GM23248 (cell line): Measurements from ENCODE around the gene HTR4. TPM values are rescaled to one million over a fixed set of nuclear protein-coding genes. Genes with fewer than 3 reads are reported as not detected.

ENCODE experiments used
- DNase-seq: peaks from one replicate; pipeline ENCODE4 v3.0.0-alpha.2; 2015
- H2AFZ ChIP-seq: fragments of 200-600 bp; sonication (generic); 2 replicates; pipeline ENCODE4 v1.6.1; 2016; ENCODE audit warnings: antibody characterized with exemption
- H3F3A ChIP-seq: fragments of 200-600 bp; sonication (generic); 2 replicates; pipeline ENCODE4 v1.6.1; 2016; ENCODE audit warnings: mild to moderate bottlenecking, antibody characterized with exemption, mixed run types; ENCODE audit not compliant: insufficient read depth
- H3K27ac ChIP-seq: fragments of 200-600 bp; sonication (generic); 2 replicates; pipeline ENCODE4 v1.5.1; 2016; ENCODE audit warnings: mild to moderate bottlenecking
- H3K27me3 ChIP-seq: fragments of 200-600 bp; sonication (generic); replicated peaks from 2 replicates; pipeline ENCODE4 v1.6.1; 2016; ENCODE audit warnings: mild to moderate bottlenecking; ENCODE audit not compliant: insufficient read depth
- H3K36me3 ChIP-seq: fragments of 200-600 bp; sonication (generic); 2 replicates; pipeline ENCODE4 v1.6.1; 2016; ENCODE audit warnings: low read depth, mild to moderate bottlenecking
- H3K4me1 ChIP-seq: fragments of 200-600 bp; sonication (generic); 2 replicates; pipeline ENCODE4 v1.6.1; 2016; ENCODE audit warnings: mild to moderate bottlenecking; ENCODE audit not compliant: insufficient read depth
- H3K4me2 ChIP-seq: fragments of 200-600 bp; sonication (generic); one replicate; pipeline ENCODE4 v1.6.1; 2016; ENCODE audit warnings: mild to moderate bottlenecking; ENCODE audit not compliant: unreplicated experiment
- H3K4me3 ChIP-seq: fragments of 200-600 bp; sonication (generic); 2 replicates; pipeline ENCODE4 v1.5.1; 2016; ENCODE audit warnings: mild to moderate bottlenecking
- H3K79me2 ChIP-seq: fragments of 200-600 bp; sonication (generic); 2 replicates; pipeline ENCODE4 v1.6.1; 2016; ENCODE audit warnings: mild to moderate bottlenecking; ENCODE audit not compliant: insufficient read depth
- H3K9ac ChIP-seq: fragments of 200-600 bp; sonication (generic); 2 replicates; pipeline ENCODE4 v1.6.1; 2016; ENCODE audit warnings: mild to moderate bottlenecking
- H3K9me2 ChIP-seq: fragments of 200-600 bp; sonication (generic); 2 replicates; pipeline ENCODE4 v1.6.1; 2016; ENCODE audit warnings: mixed run types, mild to moderate bottlenecking, moderate library complexity; ENCODE audit not compliant: insufficient read depth
- H3K9me3 ChIP-seq: fragments of 200-600 bp; sonication (generic); one replicate; pipeline ENCODE4 v1.6.1; 2017; ENCODE audit warnings: low read depth
- H4K20me1 ChIP-seq: fragments of 200-600 bp; sonication (generic); 2 replicates; pipeline ENCODE4 v1.6.0; 2016; ENCODE audit not compliant: insufficient read depth
- EZH2 ChIP-seq: fragments of 200-600 bp; sonication (generic); IDR thresholded peaks from 2 replicates; pipeline ENCODE4 v1.6.1; 2018; ENCODE audit warnings: antibody characterized with exemption, mild to moderate bottlenecking; ENCODE audit not compliant: insufficient read depth, poor library complexity, severe bottlenecking
- EZH2phosphoT487 ChIP-seq: fragments of 200-600 bp; sonication (generic); IDR thresholded peaks from 2 replicates; pipeline ENCODE4 v1.6.1; 2018; ENCODE audit warnings: antibody characterized with exemption, moderate library complexity, mild to moderate bottlenecking, low read depth; ENCODE audit not compliant: insufficient read depth
- WGBS, 2 experiments: methylation state at CpG; one replicate each; pipeline ENCODE4 v1.1.6; 2015 to 2017; ENCODE audit warnings: low lambda C conversion rate in 2 of 2, low coverage in 1 of 2; ENCODE audit errors: missing lambda C conversion rate in 2 of 2; 5-methylcytosine and 5-hydroxymethylcytosine counted together
- in situ Hi-C: fragments of 300-500 bp; cut with MboI; formaldehyde crosslinking; loops from 2 replicates; pipeline ENCODE4 v1.15.0; 2020
- polyA plus RNA-seq: library from polyadenylated mRNA; unstranded; fragments of >200 nt; fragmentation: Nextera tagmentation; extraction: Ambion mirVana; gene quantifications from 2 replicates; pipeline ENCODE4 v1.2.1, GENCODE V29; 2016
- total RNA-seq: library from RNA; depleted of rRNA; stranded (reverse); fragments of >200 nt; shearing (Covaris generic); gene quantifications from 2 replicates; pipeline ENCODE4 v1.2.3, GENCODE V29; 2014

The HTR4 gene
- total and polyA plus RNA-seq, 2 experiments from 2014 or later = not detected

DNA sequence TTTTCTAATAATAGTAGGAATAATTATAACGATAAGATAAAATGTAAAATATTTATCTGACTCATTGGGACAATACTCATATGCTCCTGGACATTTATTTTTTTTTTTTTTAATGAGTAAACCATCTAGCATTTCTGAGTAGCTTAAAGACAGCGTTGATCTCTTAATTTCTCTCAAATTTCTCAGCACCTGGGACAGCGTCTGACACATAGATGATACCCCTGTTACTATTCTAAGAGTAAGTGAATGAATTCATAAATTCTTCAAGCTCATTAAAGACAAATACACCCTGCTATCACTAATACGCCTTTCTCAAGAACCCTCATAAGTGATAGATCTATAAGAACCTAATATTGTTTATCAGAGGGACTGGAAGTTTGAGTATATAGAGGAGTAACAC is 12.0 kb upstream of the HTR4 start:
- H3K4me1 ChIP-seq = no peaks in the 10 kb centered on the region
- TF ChIP-seq EZH2phosphoT487 (no peak), EZH2 (no peak)
- in situ Hi-C loops = no loop called here
- H3F3A ChIP-seq = no peaks in the 10 kb centered on the region
- no peak overlapping the region for H3K27ac ChIP-seq
- no peaks in the 10 kb centered on the region for H3K36me3 ChIP-seq
- WGBS, 2 experiments = 20 to 24% methylated on average over 4 of the region's 4 CpGs
- H3K9me2 ChIP-seq = no peaks in the 10 kb centered on the region
- H3K4me2 ChIP-seq = no peak overlapping the region
- H3K9ac ChIP-seq = no peak overlapping the region
- no peak overlapping the region for H3K4me3 ChIP-seq
- H3K27me3 ChIP-seq = no peaks in the 10 kb centered on the region
- no peaks in the 10 kb centered on the region for H4K20me1 ChIP-seq
- H3K79me2 ChIP-seq = no peaks in the 10 kb centered on the region
- peak; percentile 10 for DNase-seq
- no peak overlapping the region for H2AFZ ChIP-seq
- H3K9me3 ChIP-seq = no peaks in the 10 kb centered on the region

DNA sequence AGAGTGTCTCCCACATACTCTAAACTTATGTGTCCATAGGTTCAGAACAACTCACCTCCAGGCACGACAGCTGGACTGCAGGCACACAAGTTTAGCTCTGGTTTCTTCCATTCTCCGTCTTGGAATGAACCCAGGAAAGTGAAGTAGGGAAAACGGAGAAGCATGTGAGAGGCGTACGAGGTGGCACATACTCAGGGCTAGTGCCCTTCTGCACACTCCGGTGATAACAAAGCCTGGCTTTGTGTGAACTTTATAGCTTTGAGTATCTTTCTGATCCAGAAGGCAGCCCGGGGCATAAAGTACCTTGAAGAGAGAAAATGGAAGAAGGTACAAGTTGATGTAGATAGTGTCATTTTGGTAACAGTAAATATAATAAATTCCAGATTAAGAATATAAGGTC is 11.1 kb upstream of the HTR4 start:
- no peak overlapping the region for H3K9ac ChIP-seq
- no peaks in the 10 kb centered on the region for H4K20me1 ChIP-seq
- WGBS, 2 experiments = 25 to 33% methylated on average over 7 of the region's 7 CpGs
- H2AFZ ChIP-seq = no peak overlapping the region
- H3K9me3 ChIP-seq = no peaks in the 10 kb centered on the region
- H3K36me3 ChIP-seq = no peaks in the 10 kb centered on the region
- no peaks in the 10 kb centered on the region for H3K9me2 ChIP-seq
- no peak overlapping the region for H3K4me3 ChIP-seq
- H3K27ac ChIP-seq = no peak overlapping the region
- H3K79me2 ChIP-seq = no peaks in the 10 kb centered on the region
- no peaks in the 10 kb centered on the region for H3K4me1 ChIP-seq
- DNase-seq = no peak
- in situ Hi-C loops = no loop called here
- TF ChIP-seq EZH2 (no peak), EZH2phosphoT487 (no peak)
- H3F3A ChIP-seq = no peaks in the 10 kb centered on the region
- H3K4me2 ChIP-seq = no peak overlapping the region
- no peaks in the 10 kb centered on the region for H3K27me3 ChIP-seq

DNA sequence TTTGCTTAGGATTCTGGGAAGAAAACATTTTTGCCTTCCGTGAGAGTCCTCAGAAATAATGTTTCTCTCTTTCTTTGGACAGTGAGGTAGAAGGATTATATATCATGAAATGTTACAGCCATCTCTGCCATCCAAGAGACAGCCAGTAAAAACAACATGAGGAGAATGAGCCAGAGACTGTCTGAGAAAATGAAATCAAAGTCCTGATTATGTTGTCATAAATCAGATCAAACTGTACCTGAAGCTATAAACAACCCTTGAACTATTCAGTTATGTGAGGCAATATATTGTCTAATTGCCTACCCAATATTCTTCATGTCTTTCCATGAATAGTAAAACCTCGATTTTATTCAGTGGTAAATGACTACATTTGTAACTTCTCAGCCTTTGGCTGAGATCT is 9.2 kb upstream of the HTR4 start:
- no peak for DNase-seq
- no peaks in the 10 kb centered on the region for H3K9me3 ChIP-seq
- WGBS, 2 experiments = 7% methylated on average over 2 of the region's 2 CpGs
- no peaks in the 10 kb centered on the region for H3K9me2 ChIP-seq
- no peaks in the 10 kb centered on the region for H3K36me3 ChIP-seq
- H3K27me3 ChIP-seq = no peaks in the 10 kb centered on the region
- H3K79me2 ChIP-seq = no peaks in the 10 kb centered on the region
- in situ Hi-C loops = no loop called here
- H3K4me2 ChIP-seq = no peak overlapping the region
- H2AFZ ChIP-seq = no peak overlapping the region
- no peak overlapping the region for H3K27ac ChIP-seq
- H3K4me3 ChIP-seq = no peak overlapping the region
- no peaks in the 10 kb centered on the region for H3F3A ChIP-seq
- no peaks in the 10 kb centered on the region for H3K4me1 ChIP-seq
- no peak overlapping the region for H3K9ac ChIP-seq
- TF ChIP-seq EZH2phosphoT487 (no peak), EZH2 (no peak)
- no peaks in the 10 kb centered on the region for H4K20me1 ChIP-seq

DNA sequence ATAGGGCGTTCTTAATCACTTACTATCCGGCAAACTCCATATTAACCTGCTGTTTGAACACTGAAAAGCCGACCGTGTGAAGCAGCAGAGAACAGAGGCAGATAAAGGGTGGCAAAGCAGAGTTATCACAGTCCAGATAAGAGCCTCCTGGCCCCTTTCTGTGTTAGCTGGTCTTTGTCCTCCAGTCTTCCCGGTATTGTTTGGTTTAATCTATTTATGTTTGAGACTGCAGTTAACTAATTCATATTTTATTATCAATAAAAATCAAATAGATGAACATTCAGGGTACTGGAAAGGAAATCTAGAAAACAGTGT is 6.0 kb upstream of the HTR4 start:
- no peaks in the 10 kb centered on the region for H3K79me2 ChIP-seq
- TF ChIP-seq EZH2 (no peak), EZH2phosphoT487 (no peak)
- H3K4me1 ChIP-seq = no peaks in the 10 kb centered on the region
- H3K36me3 ChIP-seq = no peaks in the 10 kb centered on the region
- H4K20me1 ChIP-seq = no peaks in the 10 kb centered on the region
- H3K4me3 ChIP-seq = no peak overlapping the region
- no peaks in the 10 kb centered on the region for H3K9me2 ChIP-seq
- H3K9me3 ChIP-seq = no peaks in the 10 kb centered on the region
- no peak overlapping the region for H3K4me2 ChIP-seq
- no peak overlapping the region for H3K9ac ChIP-seq
- no peak overlapping the region for H3K27ac ChIP-seq
- WGBS, 2 experiments = 17 to 25% methylated on average over 5 of the region's 5 CpGs
- DNase-seq = no peak
- no peaks in the 10 kb centered on the region for H3F3A ChIP-seq
- in situ Hi-C loops = no loop called here
- H3K27me3 ChIP-seq = peaks cover 4% of the 10 kb centered on the region; the same call in 1 of the 2 replicates
- no peak overlapping the region for H2AFZ ChIP-seq

DNA sequence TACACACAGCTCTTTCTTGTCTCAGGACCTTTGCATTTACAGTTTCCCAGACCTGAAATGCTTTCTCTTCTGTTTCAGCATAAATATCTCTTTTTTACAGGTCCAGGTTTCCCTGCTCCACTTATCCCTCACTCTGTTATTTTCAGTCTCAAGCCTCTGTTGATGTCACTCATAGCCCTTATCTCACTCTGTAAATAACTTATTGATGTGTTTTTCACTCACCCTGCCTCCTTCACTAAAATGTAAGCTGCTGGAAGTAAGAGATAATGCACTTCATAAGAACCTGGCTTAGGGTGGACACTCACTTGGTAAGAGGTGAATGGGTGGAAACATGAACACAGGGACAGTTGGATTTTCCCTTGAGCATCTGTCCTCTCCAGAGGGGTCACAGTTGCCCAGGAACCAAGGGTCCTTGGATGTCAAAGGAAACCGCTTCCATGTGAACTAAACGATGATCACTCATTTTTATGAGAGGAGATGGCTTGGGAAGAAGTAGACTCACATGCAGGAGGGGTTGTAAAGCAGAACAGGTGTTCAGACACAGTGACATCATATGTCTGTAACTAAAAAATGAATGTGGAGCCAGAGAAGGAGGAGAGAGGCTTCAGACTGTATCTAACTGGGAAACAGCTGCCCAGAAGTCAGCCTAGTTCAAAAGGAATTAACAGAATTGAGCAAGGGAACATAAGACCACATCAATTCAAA is 5.5 kb upstream of the HTR4 start:
- TF ChIP-seq EZH2phosphoT487 = no peak
- no peak for TF ChIP-seq EZH2
- Histone ChIP-seq H3K9me2 (no peaks in the 10 kb centered on the region), H3K4me2 (no peak overlapping the region), H3K9ac (no peak overlapping the region), H3K79me2 (no peaks in the 10 kb centered on the region), H3K4me3 (no peak overlapping the region), H3F3A (no peaks in the 10 kb centered on the region), H2AFZ (no peak overlapping the region), H3K36me3 (no peaks in the 10 kb centered on the region), H3K27me3 (peaks cover 9% of the 10 kb centered on the region), H3K9me3 (no peaks in the 10 kb centered on the region), H3K4me1 (no peaks in the 10 kb centered on the region), H3K27ac (no peak overlapping the region), H4K20me1 (no peaks in the 10 kb centered on the region)
- DNase-seq = no peak
- in situ Hi-C loops = no loop called here
- WGBS, 2 experiments = 0% methylated on average over 2 of the region's 2 CpGs
